Midbrain (tissue), 1 donor: ENCODE data around the gene CNPY1.

ENCODE experiments used
- DNase-seq: peaks from one replicate; lab custom pipeline; 2025; lab: John Stamatoyannopoulos, UW

CNPY1 gene

GRCh38 chr7:155558961-155559360, 12.6 kb upstream of the CNPY1 start:
- no peak for DNase-seq

GRCh38 chr7:155558351-155558750, 12.0 kb upstream of the CNPY1 start:
- no peak for DNase-seq

- no peak for DNase-seq
Observed at GRCh38 chr7:155557778-155558177, 11.4 kb upstream of the CNPY1 start.

GRCh38 chr7:155556763-155557162, 10.4 kb upstream of the CNPY1 start:
- DNase-seq: no peak

GRCh38 chr7:155555116-155555695, 8.8 kb upstream of the CNPY1 start:
- no peak for DNase-seq

GRCh38 chr7:155553871-155554270, 7.5 kb upstream of the CNPY1 start:
- DNase-seq: no peak

- no peak for DNase-seq
Observed at GRCh38 chr7:155551785-155552611, 5.6 kb upstream of the CNPY1 start.

- no peak for DNase-seq
Observed at GRCh38 chr7:155550916-155551315, 4.6 kb upstream of the CNPY1 start.

- no peak for DNase-seq
Observed at GRCh38 chr7:155549226-155549625, 2.9 kb upstream of the CNPY1 start.

GRCh38 chr7:155547161-155547791, 917 bp upstream of the CNPY1 start:
- DNase-seq: no peak

- no peak for DNase-seq
Observed at GRCh38 chr7:155545348-155545747, 1.0 kb downstream of the CNPY1 start.

GRCh38 chr7:155544485-155544884, 1.9 kb downstream of the CNPY1 start:
- DNase-seq: no peak

GRCh38 chr7:155543926-155544325, 2.4 kb downstream of the CNPY1 start:
- DNase-seq: no peak

- DNase-seq: no peak
Observed at GRCh38 chr7:155543011-155543876, 3.1 kb downstream of the CNPY1 start.

GRCh38 chr7:155541986-155542675, 4.2 kb downstream of the CNPY1 start:
- DNase-seq: no peak

- no peak for DNase-seq
Observed at GRCh38 chr7:155540553-155540952, 5.8 kb downstream of the CNPY1 start.

GRCh38 chr7:155538293-155538692, 8.1 kb downstream of the CNPY1 start:
- DNase-seq: no peak

GRCh38 chr7:155536451-155536850, 9.9 kb downstream of the CNPY1 start:
- DNase-seq: no peak

GRCh38 chr7:155534691-155535090, 11.7 kb downstream of the CNPY1 start:
- DNase-seq: no peak

GRCh38 chr7:155533827-155534690, 12.3 kb downstream of the CNPY1 start:
- no peak for DNase-seq
